Neural progenitor cell (in vitro differentiated cells): ENCODE data around the gene ACTR3.
"Not testable (repeated sequence)": the region's sequence is repeated elsewhere in the genome, so short reads cannot be mapped to it uniquely, and the experiment has no call there.

Experiments used
- CTCF ChIP-seq: fragments of 200-600 bp; sonication (generic); IDR thresholded peaks from 2 replicates; pipeline ENCODE4 v1.5.1; 2017; ENCODE audit warnings: antibody characterized with exemption, mild to moderate bottlenecking
- EZH2 ChIP-seq: fragments of 200-600 bp; sonication (generic); IDR thresholded peaks from 2 replicates; pipeline ENCODE4 v1.6.1; 2017; ENCODE audit warnings: antibody characterized with exemption, mild to moderate bottlenecking, moderate library complexity
- EZH2phosphoT487 ChIP-seq: fragments of 200-600 bp; sonication (generic); IDR thresholded peaks from 2 replicates; pipeline ENCODE4 v1.6.1; 2017; ENCODE audit warnings: antibody characterized with exemption

GRCh38 chr2:113845796-113846195 lies 44.1 kb upstream of the ACTR3 start:
- TF ChIP-seq CTCF, EZH2, EZH2phosphoT487: not testable (repeated sequence)
